NK-92 treated with Interleukin-12 subunit alpha and Interleukin-12 subunit beta, amount 100 ng/mL, for 24 hours (cell line): ENCODE data around the gene UNC119.
"Not testable (repeated sequence)": the region's sequence is repeated elsewhere in the genome, so short reads cannot be mapped to it uniquely, and the experiment has no call there.

ENCODE experiments used
- DNase-seq: peaks from one replicate; lab custom pipeline; 2025; lab: John Stamatoyannopoulos, UW

Gene UNC119

DNA sequence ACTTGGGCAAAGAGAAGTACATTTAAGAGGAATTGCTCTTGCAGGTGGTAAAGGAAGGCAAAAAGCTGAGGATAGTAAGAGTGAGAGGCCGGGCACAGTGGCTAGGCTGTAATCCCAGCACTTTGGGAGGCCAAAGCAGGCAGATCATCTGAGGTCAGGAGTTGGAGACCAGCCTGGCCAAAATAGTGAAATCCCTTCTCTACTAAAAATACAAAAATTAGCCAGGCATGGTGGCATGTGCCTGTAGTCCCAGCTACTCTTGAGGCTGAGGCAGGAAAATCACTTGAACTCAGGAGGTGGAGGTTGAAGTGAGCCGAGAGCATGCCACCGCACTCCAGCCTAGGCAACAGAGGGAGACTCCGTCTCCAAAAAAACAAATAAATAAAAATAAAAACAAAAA, 30.1 kb downstream of the UNC119 start:
- DNase-seq = not testable (repeated sequence)

DNA sequence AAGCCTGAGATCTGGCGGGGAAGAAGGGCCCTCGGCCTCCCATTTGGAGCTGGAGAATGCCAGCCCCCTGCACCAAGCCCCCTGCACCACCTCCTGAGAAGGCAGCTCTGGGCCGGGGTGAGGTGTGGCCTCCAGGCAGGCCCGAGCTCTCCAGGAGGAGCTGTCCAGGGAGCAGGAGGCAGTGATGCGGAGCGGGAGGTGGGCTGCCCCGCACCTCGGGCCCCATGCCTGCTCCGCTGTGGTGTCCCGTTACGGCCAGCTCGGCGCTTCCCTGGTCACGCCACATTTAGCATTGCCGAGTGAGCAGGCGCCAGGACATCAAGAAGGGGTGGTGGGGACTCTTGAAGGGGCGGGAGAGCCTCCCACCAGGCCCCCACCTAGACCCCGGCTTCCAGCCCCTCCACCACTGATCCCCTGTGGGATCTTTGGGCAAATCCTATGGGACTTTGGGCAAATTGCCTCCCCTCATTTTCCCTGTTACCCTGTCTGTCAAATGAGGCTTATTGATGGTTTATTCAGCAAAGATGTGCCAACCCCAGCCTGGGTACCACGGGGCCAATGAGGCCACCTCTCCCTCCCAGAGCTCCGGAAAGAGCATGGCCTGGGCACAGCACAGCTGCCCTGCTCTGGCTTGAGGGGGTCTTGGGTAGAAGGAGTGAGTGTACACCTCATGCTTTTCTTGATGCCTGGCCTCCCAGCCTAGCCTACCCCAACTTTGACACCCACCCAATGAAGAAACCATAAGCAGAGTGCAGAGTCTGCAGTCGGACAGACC, 30.9 kb downstream of the UNC119 start:
- DNase-seq = no peak

DNA sequence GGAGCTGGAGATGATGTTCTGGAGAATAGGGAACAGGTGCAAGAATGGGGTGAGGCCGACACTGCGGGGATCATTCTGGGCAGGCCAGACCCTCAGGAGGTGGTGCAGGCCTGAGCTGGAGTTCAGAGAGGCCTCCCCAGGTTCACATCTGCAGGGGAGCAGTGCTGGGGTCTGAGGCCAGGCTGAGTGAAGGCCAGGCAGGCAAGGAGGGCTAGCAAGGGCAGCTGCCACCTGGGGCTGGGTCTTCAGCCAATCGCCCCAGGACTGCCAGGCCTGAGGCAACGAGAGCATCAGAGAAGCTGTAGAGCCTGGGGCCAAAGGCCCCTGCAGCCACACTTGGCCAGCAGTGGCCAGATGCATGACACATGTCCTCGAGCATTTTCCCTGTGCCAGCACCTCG, 31.7 kb downstream of the UNC119 start:
- no peak for DNase-seq

DNA sequence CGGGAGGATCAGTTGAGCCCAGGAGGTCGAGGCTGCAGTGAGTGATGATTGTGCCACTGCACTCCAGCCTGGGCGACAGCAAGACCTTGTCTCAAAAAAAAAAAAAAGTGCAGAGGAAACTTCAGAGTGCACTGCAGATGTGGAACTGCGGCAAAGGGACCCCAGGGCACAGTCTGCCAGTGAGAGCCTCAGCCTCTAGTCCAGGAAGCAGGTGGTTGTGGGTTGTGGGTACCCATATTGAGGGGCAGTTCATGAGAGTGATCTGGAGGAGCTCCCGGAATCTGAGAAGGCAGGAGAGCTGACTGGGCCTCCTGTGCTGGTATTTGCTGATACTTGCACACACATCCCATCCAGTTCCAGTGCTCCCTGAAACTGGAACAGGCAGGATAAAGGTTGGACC, 33.2 kb downstream of the UNC119 start:
- DNase-seq = no peak

DNA sequence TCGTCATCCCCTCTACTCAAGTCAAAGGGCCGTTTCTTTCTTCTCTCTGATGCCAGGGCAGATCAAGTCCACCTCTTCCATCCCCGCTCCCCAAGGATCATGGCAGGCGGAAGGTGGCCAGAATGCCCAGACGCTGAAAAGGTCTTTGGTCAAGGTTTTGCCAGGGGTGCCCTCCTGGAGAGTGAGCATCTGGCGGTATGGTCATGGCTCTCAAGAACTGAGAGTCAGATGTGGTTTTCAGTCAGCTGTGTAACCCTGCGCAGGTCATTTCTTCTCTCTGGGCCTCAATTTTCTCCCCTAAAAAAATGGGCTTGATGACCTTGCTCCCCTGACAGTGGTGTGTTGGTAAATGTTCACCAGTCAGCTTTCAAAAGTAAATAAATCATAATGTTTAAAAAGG, 33.8 kb downstream of the UNC119 start:
- DNase-seq = no peak

DNA sequence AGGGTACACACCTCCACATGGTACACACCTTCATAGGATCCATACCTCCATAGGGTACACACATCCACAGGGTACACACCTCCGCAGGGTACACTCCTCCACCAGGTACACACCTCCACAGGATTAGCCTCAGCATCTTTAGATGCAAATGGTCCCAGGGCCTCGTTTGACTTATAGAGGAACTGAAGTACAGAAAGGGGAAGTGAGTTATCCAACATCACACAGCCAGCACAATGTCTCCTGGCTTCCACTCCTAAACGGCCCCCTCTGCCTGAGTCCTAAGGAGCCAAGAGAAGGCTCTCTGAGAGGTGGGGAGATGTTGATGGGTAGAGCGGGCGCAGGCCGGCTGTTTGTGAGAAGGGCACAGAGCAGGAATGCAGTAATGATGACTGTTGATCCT, 34.3 kb downstream of the UNC119 start:
- no peak for DNase-seq

DNA sequence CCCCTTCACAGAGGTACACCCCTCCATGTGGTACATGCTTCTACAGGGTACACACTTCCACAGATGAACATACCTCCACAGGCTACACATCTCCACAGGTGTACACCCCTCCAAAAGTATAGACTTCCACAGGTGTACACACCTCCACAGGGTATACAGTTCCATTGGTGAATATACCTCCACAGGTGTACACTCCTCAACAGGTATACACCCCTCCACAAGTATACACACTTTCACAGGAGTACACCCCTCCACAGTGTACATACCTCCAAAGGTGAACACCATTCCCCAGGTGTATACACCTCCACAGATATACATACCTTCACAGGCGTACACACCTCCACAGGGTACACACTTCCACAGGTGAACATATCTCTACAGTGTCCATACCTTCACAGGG, 36.9 kb downstream of the UNC119 start:
- DNase-seq = no peak

DNA sequence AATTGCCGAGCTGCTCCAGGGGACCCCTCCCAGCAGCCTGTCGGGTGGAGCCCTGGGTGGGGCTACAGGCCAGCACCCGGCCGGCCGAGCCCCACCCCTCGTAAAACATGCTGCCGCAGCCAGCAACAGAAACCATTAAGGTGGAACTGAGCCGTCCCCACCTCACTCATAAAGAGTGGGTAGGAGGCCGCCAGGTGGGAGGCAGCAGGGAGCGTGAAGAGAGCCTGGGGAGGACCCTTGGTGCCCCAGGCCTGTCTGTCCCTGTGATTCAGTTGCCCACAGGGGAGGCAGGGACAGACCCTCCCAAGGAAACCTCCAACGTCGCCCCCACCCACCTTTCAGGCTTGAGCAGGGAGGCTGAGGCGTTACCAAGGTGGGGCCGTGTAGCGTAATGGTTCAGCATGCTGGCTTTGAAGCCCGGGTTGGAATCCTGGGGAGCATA, 37.8 kb downstream of the UNC119 start:
- no peak for DNase-seq

DNA sequence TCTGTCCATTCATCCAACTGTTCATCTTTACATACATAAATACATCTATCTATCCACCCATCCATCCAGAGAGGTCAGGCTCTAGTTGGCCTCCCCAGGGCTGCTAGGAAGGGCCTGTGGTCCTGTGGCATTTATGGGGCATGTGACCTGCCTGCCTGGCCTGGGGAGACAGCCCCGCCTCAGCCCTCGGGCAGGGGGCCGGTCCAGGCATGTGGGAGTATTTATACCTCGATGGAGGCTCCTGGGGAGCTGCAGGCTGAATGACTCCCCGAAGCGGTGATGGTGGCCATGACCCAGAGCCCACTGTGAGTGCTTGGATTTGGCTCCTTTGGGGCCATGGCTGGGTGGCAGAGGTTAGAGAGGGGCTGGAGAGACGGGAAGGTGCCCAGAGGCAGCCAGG, 38.9 kb downstream of the UNC119 start:
- no peak for DNase-seq

DNA sequence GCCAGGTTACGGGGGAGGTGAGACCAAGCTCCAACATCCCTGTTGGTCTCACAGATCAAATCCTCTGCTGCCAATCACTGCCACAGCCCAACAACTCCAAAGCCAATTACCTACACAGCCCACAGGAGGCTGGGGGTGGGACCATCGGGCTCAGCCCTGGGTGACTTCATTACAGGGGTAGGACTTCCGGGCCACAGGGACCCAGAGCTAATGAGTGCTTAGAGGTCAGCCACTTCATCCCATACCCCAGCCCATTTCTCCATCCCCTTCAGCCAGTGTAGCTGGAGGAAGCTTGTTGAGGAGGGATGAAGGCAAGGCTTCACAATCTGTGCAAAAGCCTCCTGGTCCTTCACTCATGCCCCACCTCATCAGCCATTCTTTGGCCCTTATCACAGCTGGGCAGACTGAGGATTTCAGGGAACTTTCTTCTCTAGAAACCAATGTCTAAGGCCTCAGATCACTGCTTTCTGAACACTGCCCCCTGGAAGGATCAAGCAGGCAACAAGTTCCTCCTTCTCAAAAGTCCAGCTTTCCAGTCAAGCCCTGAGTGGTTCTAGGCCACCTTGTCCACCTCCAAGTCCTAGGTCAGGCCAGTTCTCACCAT, 40.5 kb downstream of the UNC119 start:
- no peak for DNase-seq

DNA sequence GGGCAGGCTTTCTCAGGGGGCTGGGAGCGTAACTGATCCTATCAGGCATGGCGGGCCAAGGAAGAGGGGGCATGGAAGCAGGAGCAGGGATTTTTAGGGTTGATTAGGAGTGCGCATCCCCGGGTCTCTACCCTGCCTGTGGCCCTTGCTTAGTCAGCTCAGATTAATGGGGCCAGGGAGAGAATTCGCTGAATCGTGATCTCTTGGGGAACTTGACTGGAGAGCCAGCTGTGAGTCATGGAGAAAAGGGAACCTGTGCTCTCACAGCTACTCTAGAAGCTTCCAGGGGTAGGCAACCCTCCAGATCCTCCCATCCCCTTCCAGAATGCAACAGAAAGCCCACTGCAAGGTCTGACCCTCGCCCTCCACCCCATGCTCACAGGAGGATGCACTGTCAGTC, 42.6 kb downstream of the UNC119 start:
- DNase-seq = no peak

DNA sequence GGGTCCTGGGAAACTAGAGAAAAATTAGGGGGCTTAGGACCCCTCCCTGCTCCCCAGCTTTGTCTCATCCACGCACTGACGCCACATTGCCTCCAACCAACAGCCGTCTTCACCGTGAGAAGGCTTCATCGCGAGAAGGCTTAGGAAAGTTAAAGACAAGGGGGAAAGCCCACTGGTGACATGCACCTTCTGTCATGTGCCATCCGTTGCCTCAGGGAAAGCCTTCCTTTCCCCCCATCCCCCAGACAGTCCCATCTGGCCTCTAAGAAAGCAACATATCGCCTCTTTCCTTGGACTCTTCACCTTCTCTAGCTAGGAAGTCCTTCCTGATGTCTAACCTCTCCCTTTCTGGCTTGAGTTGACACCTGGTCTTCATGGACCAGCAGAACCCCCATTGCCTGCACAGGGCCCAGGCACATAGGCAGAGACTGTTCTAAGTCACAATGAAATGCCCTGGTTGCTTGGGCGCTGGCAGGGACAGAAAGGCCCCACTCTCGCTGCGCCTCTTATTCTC, 44.2 kb downstream of the UNC119 start:
- DNase-seq = no peak

DNA sequence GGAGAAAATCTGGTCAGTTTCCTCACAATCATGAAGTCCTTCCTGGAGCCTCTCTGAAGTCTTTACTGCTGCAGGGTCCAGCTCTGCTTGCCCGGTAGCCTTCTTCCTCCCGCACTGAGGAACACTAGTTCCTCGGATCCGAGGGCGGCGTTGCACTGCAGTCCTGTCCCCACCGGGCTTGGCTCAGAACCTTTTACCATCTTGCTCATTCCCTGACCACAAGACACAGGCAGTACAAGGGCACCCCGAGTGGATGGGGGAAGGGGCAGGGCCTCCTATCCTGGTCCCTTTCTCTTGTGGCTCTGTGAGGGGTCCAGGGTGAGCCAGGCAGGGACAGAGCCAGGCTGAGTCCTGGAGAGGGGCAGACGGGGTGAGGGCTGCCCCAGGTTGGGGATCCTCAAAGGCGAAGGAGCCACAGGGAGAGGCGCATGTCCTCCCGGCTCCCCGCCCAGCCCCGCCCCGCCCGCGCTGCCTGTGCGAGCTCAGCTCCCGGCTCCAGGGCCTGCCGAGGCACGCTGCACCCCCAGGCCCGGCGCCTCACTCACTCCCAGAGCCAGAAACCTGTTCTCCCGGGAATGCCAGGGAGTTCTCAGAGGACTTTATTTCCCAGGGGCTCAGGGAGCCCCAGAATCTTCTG, 44.7 kb downstream of the UNC119 start:
- DNase-seq = no peak

DNA sequence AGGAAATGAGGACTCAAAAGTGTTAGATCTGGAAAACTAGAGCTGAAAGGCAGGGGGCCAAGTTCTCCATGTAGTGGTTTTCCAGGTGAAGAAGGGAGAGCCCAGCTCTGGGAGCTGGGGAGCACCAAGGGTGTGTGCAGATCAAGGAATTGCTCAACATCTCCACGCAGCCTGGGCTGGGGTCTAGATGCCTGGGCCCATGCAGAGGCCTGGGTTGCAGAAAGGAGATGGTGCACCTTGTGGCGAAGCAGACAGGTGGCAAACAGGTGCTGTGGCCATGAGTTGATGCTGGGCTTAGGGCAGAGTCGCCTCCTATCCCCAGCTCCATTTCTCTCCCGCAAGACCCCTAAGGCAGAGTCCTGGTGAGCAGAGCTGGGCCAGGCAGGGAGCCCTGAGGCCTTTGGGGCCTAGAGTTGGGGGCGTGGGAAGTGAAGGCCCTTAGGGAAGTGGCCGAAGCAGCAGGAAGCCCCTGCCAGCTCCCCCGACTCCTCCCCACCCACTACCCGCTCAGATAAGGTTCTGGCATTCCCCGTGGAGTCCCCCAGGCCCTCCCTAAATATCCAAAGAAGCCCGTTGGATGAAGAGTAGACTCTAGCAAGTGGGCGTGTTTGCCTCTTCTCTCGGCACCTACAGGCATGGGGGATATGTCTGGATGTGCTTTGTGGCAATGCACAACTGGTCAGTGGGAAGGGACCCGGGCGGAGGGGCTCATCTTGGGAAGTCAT, 45.5 kb downstream of the UNC119 start:
- DNase-seq = no peak

DNA sequence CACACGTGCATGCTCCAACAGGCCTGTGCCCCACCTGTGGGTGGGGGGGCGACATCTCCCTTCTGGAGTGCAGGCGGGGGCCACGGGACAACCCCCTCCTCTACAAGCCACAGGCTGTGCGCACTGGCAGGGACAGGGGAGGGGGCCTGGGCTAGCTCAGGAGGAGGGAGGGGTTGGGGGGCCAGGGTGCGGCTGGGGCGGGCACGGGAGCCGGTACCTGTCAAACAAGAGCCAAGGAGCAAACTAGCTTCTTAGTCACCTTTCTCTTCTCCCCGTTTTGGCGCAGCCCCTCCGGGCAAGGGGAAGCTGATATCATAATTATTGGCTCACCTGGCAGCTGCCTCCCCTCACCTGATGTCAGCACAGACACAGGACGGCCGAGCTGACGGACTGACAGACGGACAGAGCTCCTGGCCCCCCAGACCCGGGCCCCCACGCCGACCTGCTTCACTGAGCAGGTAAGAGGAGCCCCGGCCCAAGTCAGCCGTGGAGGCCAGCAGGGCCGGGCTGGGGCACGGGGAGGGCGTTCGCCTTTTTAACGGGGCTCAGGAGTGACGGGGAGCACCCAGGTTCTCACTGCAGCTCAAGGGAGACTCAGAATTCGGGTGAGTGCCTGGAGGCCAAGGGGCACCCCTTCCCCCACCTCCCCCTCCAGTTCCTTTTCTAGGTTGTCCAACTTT, 46.3 kb downstream of the UNC119 start, which contains the start of gene FOXN1:
TSS of gene FOXN1 (plus strand) at position 363 of the 680 bp plus-strand sequence. CDS start 17,622 bp downstream, outside the sequence.
- no peak for DNase-seq

DNA sequence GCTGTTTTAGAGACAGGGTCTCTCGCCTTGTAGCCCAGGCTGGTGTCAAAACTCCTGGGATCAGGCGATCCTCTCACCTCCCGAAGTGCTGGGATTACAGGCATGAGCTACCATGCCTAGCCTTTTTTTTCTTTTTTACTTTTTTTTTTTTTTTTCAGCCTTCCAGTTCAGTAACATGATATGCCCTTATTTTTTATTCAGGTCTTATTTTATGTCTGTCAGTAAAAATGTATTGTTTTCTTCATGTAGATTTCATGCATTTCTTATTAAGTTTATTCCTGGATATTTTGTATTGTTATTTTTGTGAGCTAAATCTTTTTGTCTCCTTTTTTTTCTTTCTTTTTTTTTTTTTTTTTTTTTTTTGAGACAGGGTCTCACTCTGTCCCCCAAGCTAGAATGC, 49.0 kb downstream of the UNC119 start:
- no peak for DNase-seq

DNA sequence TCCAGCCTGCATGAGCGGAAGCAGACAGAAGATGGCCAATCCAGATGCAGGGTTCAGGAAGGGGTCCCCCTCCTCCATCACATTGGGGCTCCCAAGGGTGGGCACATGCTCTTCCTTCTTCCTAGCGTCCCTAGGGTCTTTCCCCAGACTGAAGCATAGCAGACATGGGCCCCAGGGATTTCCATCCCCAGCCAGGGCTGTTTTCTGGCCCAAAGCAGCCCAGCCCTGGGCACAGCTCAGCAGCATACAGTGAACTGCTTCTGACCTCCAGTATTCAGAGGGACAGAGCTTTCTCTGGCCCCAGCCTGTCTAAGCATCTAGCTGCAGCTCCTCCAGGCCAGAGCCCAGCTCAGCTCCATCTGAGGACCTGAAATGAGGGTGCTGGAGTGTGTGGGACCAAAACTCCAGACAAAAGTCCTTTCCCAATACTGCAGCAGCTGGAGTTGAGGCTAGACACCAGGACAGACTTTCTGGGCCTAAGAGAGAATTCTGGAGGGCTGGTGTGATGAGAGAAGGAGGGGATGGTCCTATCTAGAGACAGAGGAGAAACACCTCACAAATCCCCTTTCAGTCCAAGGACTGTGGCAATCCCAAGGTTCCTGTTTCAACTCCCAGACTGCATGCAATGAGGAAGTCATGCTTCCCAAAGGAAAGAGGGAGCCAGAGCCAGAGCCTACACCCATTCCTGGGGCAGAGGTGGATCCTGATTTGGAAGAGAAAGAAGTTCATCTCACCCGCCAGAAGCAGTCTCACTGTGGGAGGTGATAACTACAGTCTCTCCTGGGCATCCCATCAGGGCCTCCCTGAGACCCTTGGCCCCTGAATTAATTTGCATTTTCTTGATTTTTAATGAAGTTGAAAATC, 50.8 kb downstream of the UNC119 start:
- no peak for DNase-seq

DNA sequence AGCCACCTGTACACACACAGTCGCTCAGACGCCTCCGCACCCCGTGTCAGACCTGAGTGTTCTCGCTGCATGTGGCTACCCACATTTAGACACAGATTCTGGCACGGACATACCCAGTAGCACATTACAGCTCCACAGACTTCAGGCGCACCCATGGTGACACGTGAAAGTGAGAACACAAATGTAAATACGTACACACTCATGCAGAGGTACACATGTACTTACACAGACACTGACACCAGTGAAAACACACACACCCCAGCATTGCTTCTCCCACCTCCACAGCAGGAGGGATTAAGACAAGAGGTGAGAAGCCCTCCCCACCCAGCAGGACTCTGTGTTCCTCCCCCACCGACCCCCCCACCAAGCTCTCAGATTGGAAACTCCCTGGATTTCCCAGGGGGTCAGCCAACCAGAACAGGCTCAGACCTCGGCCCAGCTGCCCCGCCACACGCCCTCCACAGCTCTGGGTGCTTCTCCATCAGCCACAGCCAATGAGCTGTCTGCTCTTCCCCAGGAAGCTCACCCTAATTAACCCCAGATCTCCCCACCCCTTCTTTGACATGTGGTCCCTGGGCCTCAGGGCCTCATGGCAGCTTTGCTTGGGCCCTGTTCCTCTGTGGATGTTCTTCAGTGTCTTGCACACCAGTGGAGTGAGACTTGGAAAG, 51.6 kb downstream of the UNC119 start:
- DNase-seq = no peak

DNA sequence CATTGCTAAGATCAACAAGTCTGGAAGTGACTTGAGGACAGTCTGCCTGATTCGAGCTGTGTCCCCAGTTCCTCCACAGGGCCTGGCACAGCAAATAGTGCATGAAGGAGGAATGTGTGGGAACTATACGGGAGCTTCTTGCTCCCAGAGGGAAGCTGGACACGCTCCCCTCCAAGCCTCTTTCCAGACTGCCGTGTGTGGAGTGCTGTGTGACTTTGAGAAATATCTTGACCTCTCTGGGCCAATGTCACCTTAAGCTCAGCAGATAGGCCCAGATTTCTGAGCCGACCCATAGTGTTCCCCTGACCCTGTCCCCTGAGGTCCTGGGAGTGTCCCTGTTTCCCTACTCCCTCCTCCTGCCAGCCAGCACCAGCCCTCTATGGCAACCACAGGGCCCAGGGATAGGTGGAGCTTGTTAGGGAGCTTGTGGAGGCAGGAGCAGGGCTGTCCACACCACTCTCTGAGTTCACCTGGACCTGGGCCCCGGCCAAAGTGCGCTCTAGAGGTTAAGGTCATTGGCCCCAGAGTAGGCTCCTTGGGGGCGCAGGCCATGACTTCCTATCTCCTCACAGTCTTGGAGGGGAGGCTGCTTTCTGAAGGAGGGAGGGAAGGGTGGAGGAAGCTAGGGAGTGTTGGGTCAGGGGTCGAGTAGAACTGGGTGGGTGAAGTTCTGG, 52.6 kb downstream of the UNC119 start:
- DNase-seq = no peak

DNA sequence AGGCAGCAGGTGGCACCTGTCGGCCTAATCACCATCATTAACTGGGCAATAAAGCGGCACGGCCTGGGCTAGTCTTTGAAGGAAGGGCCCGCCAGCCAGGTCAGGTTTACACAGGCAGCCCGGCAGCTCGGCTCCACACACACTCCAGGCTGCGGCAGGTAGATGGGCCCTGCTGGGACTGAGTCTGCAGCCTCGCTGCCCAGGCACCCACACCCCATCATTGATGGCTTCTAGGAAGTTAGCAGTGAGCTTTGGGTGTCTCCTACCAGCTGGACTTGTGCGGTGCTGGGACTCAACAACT, 53.1 kb downstream of the UNC119 start:
- DNase-seq = no peak
